ENCODE results near the gene FSTL4. TPM values are rescaled to one million over a fixed set of nuclear protein-coding genes. Genes with fewer than 3 reads are reported as not detected.

FSTL4 gene
- total and polyA plus RNA-seq, 2 donors (not counting 1 experiment from before 2014, with no cell fraction given): 0.31 to 6.7 TPM

- Histone ChIP-seq H2AFZ (ENCODE audit: insufficient read depth, low read depth, low read length, poor library complexity, severe bottlenecking) (no peak overlapping the region), H3K27ac (ENCODE audit: low read length in 2 of 2) (no peak overlapping the region), H3K4me1 (ENCODE audit: control insufficient read depth in 2 of 2, insufficient read depth in 2 of 2, low read length in 2 of 2) (peaks cover 2 to 8% of the 10 kb centered on the region in 2 donors), H4K20me1 (ENCODE audit: control insufficient read depth, insufficient read depth, low read length, poor library complexity, severe bottlenecking) (no peaks in the 10 kb centered on the region), H3K36me3 (replicated peaks in 1 of 2; ENCODE audit: control extremely low read depth in 1 of 2, control insufficient read depth in 1 of 2, extremely low read depth in 1 of 2, insufficient read depth in 2 of 2, low read length in 1 of 2) (no peaks in the 10 kb centered on the region), H3K9ac (ENCODE audit: low read length) (no peak overlapping the region), H3K4me3 (ENCODE audit: control extremely low read depth in 1 of 5, extremely low read depth in 1 of 5, insufficient read depth in 1 of 5, low read depth in 2 of 5, low read length in 4 of 5) (no peak overlapping the region), H3K79me2 (ENCODE audit: control insufficient read depth, insufficient read depth, low read length) (no peaks in the 10 kb centered on the region), H3K4me2 (replicated peaks; ENCODE audit: low read depth, low read length, poor library complexity, severe bottlenecking) (no peak overlapping the region), H3K27me3 (replicated peaks in 1 of 4; ENCODE audit: control extremely low read depth in 1 of 4, control insufficient read depth in 3 of 4, insufficient read depth in 4 of 4, low read length in 3 of 4) (no peaks in the 10 kb centered on the region), H3K9me3 (ENCODE audit: control extremely low read depth in 1 of 3, control insufficient read depth in 2 of 3, insufficient read depth in 1 of 3, low read length in 2 of 3) (no peaks in the 10 kb centered on the region)
- Mint-ChIP-seq H3K27ac (no peak overlapping the region), H3K9me3 (ENCODE audit: insufficient read depth) (no peaks in the 10 kb centered on the region), H3K4me3 (no peak overlapping the region), H3K27me3 (peaks cover 11% of the 10 kb centered on the region), H3K4me1 (peaks cover 6% of the 10 kb centered on the region)
- POLR2A ChIA-PET: no interaction called here
- TF ChIP-seq EZH2 (IDR thresholded peaks at IDR 0.05; ENCODE audit: borderline replicate concordance, insufficient read depth, low read depth, low read length, poor library complexity, severe bottlenecking): no peak
- TF ChIP-seq, protein P1, sequence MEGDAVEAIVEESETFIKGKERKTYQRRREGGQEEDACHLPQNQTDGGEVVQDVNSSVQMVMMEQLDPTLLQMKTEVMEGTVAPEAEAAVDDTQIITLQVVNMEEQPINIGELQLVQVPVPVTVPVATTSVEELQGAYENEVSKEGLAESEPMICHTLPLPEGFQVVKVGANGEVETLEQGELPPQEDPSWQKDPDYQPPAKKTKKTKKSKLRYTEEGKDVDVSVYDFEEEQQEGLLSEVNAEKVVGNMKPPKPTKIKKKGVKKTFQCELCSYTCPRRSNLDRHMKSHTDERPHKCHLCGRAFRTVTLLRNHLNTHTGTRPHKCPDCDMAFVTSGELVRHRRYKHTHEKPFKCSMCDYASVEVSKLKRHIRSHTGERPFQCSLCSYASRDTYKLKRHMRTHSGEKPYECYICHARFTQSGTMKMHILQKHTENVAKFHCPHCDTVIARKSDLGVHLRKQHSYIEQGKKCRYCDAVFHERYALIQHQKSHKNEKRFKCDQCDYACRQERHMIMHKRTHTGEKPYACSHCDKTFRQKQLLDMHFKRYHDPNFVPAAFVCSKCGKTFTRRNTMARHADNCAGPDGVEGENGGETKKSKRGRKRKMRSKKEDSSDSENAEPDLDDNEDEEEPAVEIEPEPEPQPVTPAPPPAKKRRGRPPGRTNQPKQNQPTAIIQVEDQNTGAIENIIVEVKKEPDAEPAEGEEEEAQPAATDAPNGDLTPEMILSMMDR (IDR thresholded peaks at IDR 0.05): no peak
- CTCF ChIA-PET: interaction anchor here (1.1 to 4.9 kb wide), 3 partner anchors 10 to 13 kb away, joined by 3 to 26 read pairs (median 3); no protein-coding TSS in a partner anchor
- intact Hi-C loops (cut with micrococcal nuclease): no loop called here
- DNase-seq (no peak), ATAC-seq (ENCODE audit: low read depth) (no peak)
- WGBS (ENCODE audit: insufficient coverage): 83% methylated on average over 6 of the region's 6 CpGs
These were observed 178.7 kb downstream of the FSTL4 start for GRCh38 chr5:133433641-133434040.

DNA sequence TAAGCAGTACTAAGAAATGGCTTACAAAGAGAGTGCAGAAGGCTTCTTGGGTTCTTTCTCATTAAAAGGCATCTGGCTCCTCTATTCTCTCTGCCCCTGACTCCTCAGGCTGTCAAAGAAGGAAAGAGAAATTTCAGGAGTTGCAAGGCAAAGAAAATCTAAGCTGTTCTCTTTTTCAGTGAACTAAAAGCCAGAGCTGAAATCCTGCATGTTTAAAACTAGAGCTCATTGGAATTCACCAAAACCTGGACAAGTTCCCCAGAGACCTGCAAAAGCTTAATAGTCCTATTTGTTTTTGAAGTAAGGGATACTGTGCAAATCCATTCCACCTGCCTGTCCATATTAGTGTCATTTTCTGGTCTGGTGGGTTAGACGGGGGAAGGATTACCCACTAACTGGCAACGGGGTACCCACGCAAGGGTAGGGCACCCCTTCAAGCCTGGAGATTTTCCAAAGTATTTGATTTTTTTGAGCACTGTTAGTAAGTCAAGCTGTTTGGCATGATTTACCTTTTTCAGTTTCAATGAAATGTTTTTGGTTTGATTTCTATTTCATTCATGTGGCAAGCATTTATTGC, 179.3 kb downstream of the FSTL4 start:
- no peak for TF ChIP-seq EZH2 (IDR thresholded peaks at IDR 0.05; ENCODE audit: borderline replicate concordance, insufficient read depth, low read depth, low read length, poor library complexity, severe bottlenecking)
- TF ChIP-seq, protein P1 (IDR thresholded peaks at IDR 0.05): no peak
- Histone ChIP-seq H3K9ac (ENCODE audit: low read length) (no peak overlapping the region), H3K79me2 (ENCODE audit: control insufficient read depth, insufficient read depth, low read length) (no peaks in the 10 kb centered on the region), H3K36me3 (replicated peaks in 1 of 2; ENCODE audit: control extremely low read depth in 1 of 2, control insufficient read depth in 1 of 2, extremely low read depth in 1 of 2, insufficient read depth in 2 of 2, low read length in 1 of 2) (no peaks in the 10 kb centered on the region), H3K4me3 (ENCODE audit: control extremely low read depth in 1 of 5, extremely low read depth in 1 of 5, insufficient read depth in 1 of 5, low read depth in 2 of 5, low read length in 4 of 5) (no peak overlapping the region), H4K20me1 (ENCODE audit: control insufficient read depth, insufficient read depth, low read length, poor library complexity, severe bottlenecking) (no peaks in the 10 kb centered on the region), H3K27ac (ENCODE audit: low read length in 2 of 2) (no peak overlapping the region), H3K4me2 (replicated peaks; ENCODE audit: low read depth, low read length, poor library complexity, severe bottlenecking) (no peak overlapping the region), H3K27me3 (replicated peaks in 1 of 4; ENCODE audit: control extremely low read depth in 1 of 4, control insufficient read depth in 3 of 4, insufficient read depth in 4 of 4, low read length in 3 of 4) (no peaks in the 10 kb centered on the region), H2AFZ (ENCODE audit: insufficient read depth, low read depth, low read length, poor library complexity, severe bottlenecking) (no peak overlapping the region), H3K9me3 (ENCODE audit: control extremely low read depth in 1 of 3, control insufficient read depth in 2 of 3, insufficient read depth in 1 of 3, low read length in 2 of 3) (no peaks in the 10 kb centered on the region), H3K4me1 (ENCODE audit: control insufficient read depth in 2 of 2, insufficient read depth in 2 of 2, low read length in 2 of 2) (peaks cover 7 to 8% of the 10 kb centered on the region in 2 donors)
- WGBS (ENCODE audit: insufficient coverage): 90% methylated on average over 3 of the region's 3 CpGs
- CTCF ChIA-PET: interaction anchor here (1.1 to 4.9 kb wide), 3 partner anchors 9 to 14 kb away, joined by 3 to 26 read pairs (median 3); no protein-coding TSS in a partner anchor
- POLR2A ChIA-PET: no interaction called here
- ATAC-seq (ENCODE audit: low read depth) (no peak), DNase-seq (no peak)
- Mint-ChIP-seq H3K27ac (no peak overlapping the region), H3K4me3 (no peak overlapping the region), H3K4me1 (peaks cover 6% of the 10 kb centered on the region), H3K9me3 (ENCODE audit: insufficient read depth) (no peaks in the 10 kb centered on the region), H3K27me3 (peaks cover 5% of the 10 kb centered on the region)
- intact Hi-C loops (cut with micrococcal nuclease): no loop called here

Data from B cell (primary cell).